Osteoblast (primary cell): Measurements from ENCODE around the gene SNX32. TPM values are rescaled to one million over a fixed set of nuclear protein-coding genes. Genes with fewer than 3 reads are reported as not detected.
"Not testable (repeated sequence)": the region's sequence is repeated elsewhere in the genome, so short reads cannot be mapped to it uniquely, and the experiment has no call there.

ENCODE experiments used
- DNase-seq: peaks from one replicate; pipeline ENCODE4 v3.0.0; 2011; ENCODE audit warnings: low spot score, mixed read lengths; ENCODE audit not compliant: insufficient read length; ENCODE audit errors: missing footprints
- H2AFZ ChIP-seq: 2 replicates; pipeline ENCODE4 v1.6.0; 2011; ENCODE audit warnings: mild to moderate bottlenecking, low read length
- H3K27ac ChIP-seq: 2 replicates; pipeline ENCODE4 v1.5.1; 2011; ENCODE audit warnings: mild to moderate bottlenecking, low read depth, low read length, moderate library complexity
- H3K27me3 ChIP-seq: 2 replicates; pipeline ENCODE4 v1.6.0; 2012; ENCODE audit warnings: mild to moderate bottlenecking, control low read depth, inconsistent platforms, low read length, moderate library complexity; ENCODE audit not compliant: insufficient read depth
- H3K36me3 ChIP-seq: 2 replicates; pipeline ENCODE4 v1.5.1; 2011; ENCODE audit warnings: mild to moderate bottlenecking, low read length, control low read depth, moderate library complexity; ENCODE audit not compliant: insufficient read depth
- H3K4me1 ChIP-seq: 2 replicates; pipeline ENCODE4 v1.5.1; 2011; ENCODE audit warnings: mild to moderate bottlenecking, low read length, control low read depth, moderate library complexity; ENCODE audit not compliant: insufficient read depth
- H3K4me2 ChIP-seq: 2 replicates; pipeline ENCODE4 v1.6.0; 2011; ENCODE audit warnings: mild to moderate bottlenecking, low read length; ENCODE audit not compliant: insufficient read depth
- H3K4me3 ChIP-seq: fragments of 200-600 bp; sonication (generic); 3 replicates; pipeline ENCODE4 v1.5.1; 2012; ENCODE audit warnings: mild to moderate bottlenecking, low read length, inconsistent platforms; ENCODE audit not compliant: insufficient read depth
- H3K79me2 ChIP-seq: 2 replicates; pipeline ENCODE4 v1.6.0; 2012; ENCODE audit warnings: mild to moderate bottlenecking, low read length, control low read depth, inconsistent platforms; ENCODE audit not compliant: insufficient read depth
- H3K9me3 ChIP-seq: 2 replicates; pipeline ENCODE4 v1.5.1; 2011; ENCODE audit warnings: low read depth, low read length, control low read depth
- H4K20me1 ChIP-seq: 2 replicates; pipeline ENCODE4 v1.6.0; 2012; ENCODE audit warnings: mild to moderate bottlenecking, low read length, control low read depth; ENCODE audit not compliant: insufficient read depth
- total RNA-seq: library from RNA; depleted of rRNA; stranded (reverse); fragments of >200 nt; gene quantifications from 2 replicates; pipeline ENCODE4 v1.2.3, GENCODE V29; 2012
- TF ChIP-seq, protein P1 (sequence below): IDR thresholded peaks from 2 replicates; pipeline ENCODE4 v1.5.1; 2011; ENCODE audit warnings: mild to moderate bottlenecking, low read depth, low read length, moderate library complexity; ENCODE audit errors: extremely low read depth

The SNX32 gene
- total RNA-seq, 1 donor, result 1.1 TPM

DNA sequence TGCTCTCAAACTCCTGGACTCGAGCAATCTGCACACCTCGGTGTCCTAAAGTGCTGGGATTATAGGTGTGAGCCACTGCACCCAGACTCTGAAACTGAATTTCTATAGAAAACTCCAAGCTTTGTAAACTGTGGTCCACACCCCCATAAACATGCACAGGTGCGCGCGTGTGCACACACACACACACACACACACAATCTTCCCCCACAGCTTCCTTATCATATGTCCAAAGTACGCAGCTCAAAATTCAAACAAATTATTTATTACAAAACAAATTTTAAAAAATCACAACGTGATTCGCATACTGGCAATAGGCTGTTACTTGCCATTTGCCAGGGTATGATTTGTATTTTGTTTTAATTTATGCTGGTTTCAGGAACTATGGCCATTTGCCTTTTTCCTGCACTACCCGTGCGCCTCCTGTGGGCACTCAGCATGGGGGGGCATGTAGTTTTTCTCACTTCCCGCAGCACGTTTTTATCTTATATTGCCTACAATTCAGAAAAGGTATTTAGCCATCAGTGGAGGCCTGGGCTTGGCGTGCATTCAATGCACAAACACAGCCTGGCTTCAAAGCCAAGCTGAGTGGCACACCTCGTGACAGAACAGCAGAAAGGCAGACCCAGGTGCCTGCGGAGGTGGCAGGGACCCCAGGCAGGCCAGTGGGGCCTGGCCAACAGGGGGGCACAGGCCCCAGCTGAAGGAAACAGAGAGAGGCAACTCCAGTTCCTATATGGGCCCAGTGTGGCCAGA is 10.8 kb upstream of the SNX32 start:
- peaks cover under 1% of the 10 kb centered on the region for H3K79me2 ChIP-seq
- no peaks in the 10 kb centered on the region for H3K4me1 ChIP-seq
- no peak overlapping the region for H2AFZ ChIP-seq

DNA sequence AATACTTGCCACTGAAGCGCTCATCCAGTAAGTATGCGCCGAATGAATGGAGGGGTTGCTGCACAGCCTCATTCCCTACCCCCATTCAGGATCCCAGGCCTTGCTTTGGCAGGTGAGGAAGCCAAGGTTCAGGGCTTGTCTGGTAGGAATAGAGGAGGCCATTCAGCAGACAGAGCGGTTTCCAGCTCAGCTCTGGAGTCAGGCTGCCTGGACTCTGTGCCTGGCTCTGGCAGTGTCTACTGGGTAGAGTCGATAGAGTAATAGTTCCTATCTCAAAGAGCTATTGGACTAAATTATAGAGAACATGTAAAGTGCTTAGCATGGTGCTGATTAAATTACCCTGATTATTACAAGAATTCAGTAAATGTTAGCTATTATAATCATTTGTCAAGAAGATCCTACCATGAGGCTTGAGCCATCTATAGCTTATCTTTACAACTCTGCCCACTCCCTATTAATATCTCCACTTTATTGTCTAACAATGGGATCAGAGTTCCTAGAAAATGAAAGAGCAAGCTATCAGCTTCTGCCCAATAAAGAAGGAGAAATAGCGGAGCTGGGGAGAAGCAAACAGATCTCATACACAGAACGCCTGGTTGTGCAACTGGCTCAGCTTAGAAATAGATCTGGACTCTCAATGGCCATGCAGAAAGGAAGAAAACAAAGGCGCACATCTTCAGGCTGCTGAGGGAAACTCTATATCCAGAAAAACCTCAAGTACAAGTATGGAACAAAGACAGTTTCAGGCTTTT is 6.6 kb upstream of the SNX32 start:
- DNase-seq, result no peak
- H3K4me1 ChIP-seq, result no peaks in the 10 kb centered on the region
- H3K27me3 ChIP-seq, result peaks cover 21% of the 10 kb centered on the region
- no peaks in the 10 kb centered on the region for H3K79me2 ChIP-seq
- TF ChIP-seq, protein P1, sequence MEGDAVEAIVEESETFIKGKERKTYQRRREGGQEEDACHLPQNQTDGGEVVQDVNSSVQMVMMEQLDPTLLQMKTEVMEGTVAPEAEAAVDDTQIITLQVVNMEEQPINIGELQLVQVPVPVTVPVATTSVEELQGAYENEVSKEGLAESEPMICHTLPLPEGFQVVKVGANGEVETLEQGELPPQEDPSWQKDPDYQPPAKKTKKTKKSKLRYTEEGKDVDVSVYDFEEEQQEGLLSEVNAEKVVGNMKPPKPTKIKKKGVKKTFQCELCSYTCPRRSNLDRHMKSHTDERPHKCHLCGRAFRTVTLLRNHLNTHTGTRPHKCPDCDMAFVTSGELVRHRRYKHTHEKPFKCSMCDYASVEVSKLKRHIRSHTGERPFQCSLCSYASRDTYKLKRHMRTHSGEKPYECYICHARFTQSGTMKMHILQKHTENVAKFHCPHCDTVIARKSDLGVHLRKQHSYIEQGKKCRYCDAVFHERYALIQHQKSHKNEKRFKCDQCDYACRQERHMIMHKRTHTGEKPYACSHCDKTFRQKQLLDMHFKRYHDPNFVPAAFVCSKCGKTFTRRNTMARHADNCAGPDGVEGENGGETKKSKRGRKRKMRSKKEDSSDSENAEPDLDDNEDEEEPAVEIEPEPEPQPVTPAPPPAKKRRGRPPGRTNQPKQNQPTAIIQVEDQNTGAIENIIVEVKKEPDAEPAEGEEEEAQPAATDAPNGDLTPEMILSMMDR, result no peak
- no peaks in the 10 kb centered on the region for H4K20me1 ChIP-seq
- H3K9me3 ChIP-seq, result no peaks in the 10 kb centered on the region
- no peak overlapping the region for H2AFZ ChIP-seq
- no peaks in the 10 kb centered on the region for H3K36me3 ChIP-seq
- H3K4me3 ChIP-seq, result no peak overlapping the region
- no peak overlapping the region for H3K4me2 ChIP-seq
- no peak overlapping the region for H3K27ac ChIP-seq

More for the DNA sequence above, 10.8 kb upstream of the SNX32 start:
- no peaks in the 10 kb centered on the region for H4K20me1 ChIP-seq
- H3K27ac ChIP-seq, result no peak overlapping the region
- H3K36me3 ChIP-seq, result no peaks in the 10 kb centered on the region
- no peak overlapping the region for H3K4me2 ChIP-seq
- DNase-seq, result no peak
- H3K4me3 ChIP-seq, result no peak overlapping the region
- no peaks in the 10 kb centered on the region for H3K9me3 ChIP-seq
- TF ChIP-seq, protein P1, result no peak
- peaks cover 11% of the 10 kb centered on the region for H3K27me3 ChIP-seq

DNA sequence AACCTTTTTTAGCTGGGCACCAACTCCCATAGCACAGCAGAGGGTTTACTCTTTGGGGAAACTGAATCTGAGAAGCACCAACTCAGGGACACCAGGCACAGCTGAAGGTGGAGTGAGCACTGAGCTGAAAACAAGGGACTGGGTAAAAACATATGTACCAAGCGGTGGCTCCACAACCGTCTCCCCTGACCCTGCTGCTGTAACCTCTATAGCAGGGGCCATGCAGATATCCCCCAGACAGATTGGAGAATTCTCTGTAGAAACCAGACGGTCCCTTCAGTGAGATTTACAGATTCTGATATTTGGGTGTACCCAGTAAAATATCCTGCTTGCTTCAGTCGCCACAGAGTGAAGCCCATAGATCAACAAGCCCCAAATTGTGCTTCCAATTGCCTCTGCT is 4.3 kb upstream of the SNX32 start:
- Histone ChIP-seq H3K4me3 (no peak overlapping the region), H4K20me1 (no peaks in the 10 kb centered on the region), H3K27me3 (peaks cover 29% of the 10 kb centered on the region), H2AFZ (no peak overlapping the region), H3K4me2 (no peak overlapping the region), H3K36me3 (no peaks in the 10 kb centered on the region), H3K79me2 (no peaks in the 10 kb centered on the region), H3K4me1 (peaks cover 12% of the 10 kb centered on the region), H3K9me3 (no peaks in the 10 kb centered on the region), H3K27ac (no peak overlapping the region)
- TF ChIP-seq, protein P1, result no peak
- no peak for DNase-seq

DNA sequence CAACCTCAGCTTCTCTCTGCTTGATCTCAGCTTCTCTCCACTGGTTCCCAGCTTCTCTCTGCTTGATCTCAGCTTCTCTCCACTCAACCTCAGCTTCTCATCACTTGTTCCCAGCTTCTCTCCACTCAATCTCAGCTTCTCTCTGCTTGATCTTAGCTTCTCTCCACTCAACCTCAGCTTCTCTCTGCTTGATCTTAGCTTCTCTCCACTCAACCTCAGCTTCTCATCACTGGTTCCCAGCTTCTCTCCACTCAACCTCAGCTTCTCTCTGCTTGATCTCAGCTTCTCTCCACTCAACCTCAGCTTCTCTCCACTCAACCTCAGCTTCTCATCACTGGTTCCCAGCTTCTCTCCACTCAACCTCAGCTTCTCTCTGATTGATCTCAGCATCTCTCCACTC is 1.5 kb upstream of the SNX32 start:
- not testable (repeated sequence) for H3K36me3 ChIP-seq, H3K9me3 ChIP-seq, H3K4me3 ChIP-seq, DNase-seq, H3K27ac ChIP-seq, H4K20me1 ChIP-seq, H3K4me2 ChIP-seq, H3K79me2 ChIP-seq, H2AFZ ChIP-seq
- H3K27me3 ChIP-seq, result peaks cover 29% of the 10 kb centered on the region
- H3K4me1 ChIP-seq, result peaks cover 16% of the 10 kb centered on the region
